ENCODE measurements around the gene MOSPD3.

MOSPD3 gene

GRCh38 chr7:100609958-100610357 is 2.4 kb upstream of the MOSPD3 start:
- peaks cover 8% of the 10 kb centered on the region for H3K4me1 ChIP-seq (ENCODE audit: control insufficient read depth, insufficient read depth, low read length, unreplicated experiment)
- H3K79me2 ChIP-seq (ENCODE audit: control insufficient read depth, insufficient read depth, low read length, unreplicated experiment): no peaks in the 10 kb centered on the region
- no peaks in the 10 kb centered on the region for H3K27me3 ChIP-seq (ENCODE audit: insufficient read depth, low read length)
- H3K27ac ChIP-seq (ENCODE audit: low read depth, low read length): no peak overlapping the region
- no peak overlapping the region for H3K4me3 ChIP-seq (ENCODE audit: low read depth, low read length)
- peaks cover 3% of the 10 kb centered on the region for H3K36me3 ChIP-seq (ENCODE audit: insufficient read depth, low read length)
- no peak overlapping the region for H2AFZ ChIP-seq (ENCODE audit: low read length, unreplicated experiment)

GRCh38 chr7:100612730-100613390 is 520 bp downstream of the MOSPD3 start:
- no peaks in the 10 kb centered on the region for H3K27me3 ChIP-seq (ENCODE audit: insufficient read depth, low read length)
- no peak overlapping the region for H3K27ac ChIP-seq (ENCODE audit: low read depth, low read length)
- no peak overlapping the region for H2AFZ ChIP-seq (ENCODE audit: low read length, unreplicated experiment)
- peak overlapping the region; percentile 71 for H3K4me3 ChIP-seq (ENCODE audit: low read depth, low read length)
- no peaks in the 10 kb centered on the region for H3K4me1 ChIP-seq (ENCODE audit: control insufficient read depth, insufficient read depth, low read length, unreplicated experiment)
- no peaks in the 10 kb centered on the region for H3K79me2 ChIP-seq (ENCODE audit: control insufficient read depth, insufficient read depth, low read length, unreplicated experiment)
- H3K36me3 ChIP-seq (ENCODE audit: insufficient read depth, low read length): no peaks in the 10 kb centered on the region

DNA sequence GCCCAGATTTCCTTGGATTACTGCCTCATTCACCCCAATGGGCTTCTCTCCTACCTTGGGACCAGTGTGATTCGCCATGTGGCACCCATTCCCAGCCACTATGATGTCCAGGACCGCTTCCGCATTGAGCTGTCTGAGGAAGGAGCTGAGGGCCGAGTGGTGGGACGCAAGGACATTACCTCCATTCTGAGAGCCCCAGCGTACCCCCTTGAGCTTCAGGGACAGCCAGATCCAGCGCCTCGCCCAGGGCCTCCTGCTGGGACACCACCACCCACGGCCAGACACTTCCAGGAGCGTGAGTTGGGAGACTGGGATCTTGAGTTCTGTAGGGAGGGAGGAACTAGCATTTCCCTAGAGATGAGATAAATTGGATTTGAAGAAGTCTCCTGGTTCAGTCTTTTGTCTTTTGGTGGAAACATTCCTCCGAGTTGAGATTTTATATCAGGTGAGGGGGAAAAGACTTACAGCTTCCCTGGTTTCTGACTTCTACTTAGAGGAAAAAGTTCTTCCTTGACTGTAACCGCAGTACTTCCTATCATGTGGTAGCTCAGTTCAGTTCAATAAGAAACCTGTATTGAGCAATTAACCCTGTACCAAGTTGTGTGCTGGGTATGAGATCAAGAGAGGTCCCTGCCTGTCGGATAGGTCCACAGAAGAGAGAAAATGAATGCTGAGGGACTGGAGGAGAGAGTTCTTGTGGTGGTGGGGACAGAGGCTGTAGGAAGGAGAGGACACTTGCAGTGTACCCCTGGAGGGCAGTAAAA is 1.3 kb downstream of the MOSPD3 start:
- H3K4me1 ChIP-seq (ENCODE audit: control insufficient read depth, insufficient read depth, low read length, unreplicated experiment): no peaks in the 10 kb centered on the region
- no peak overlapping the region for H3K27ac ChIP-seq (ENCODE audit: low read depth, low read length)
- H3K36me3 ChIP-seq (ENCODE audit: insufficient read depth, low read length): no peaks in the 10 kb centered on the region
- H3K27me3 ChIP-seq (ENCODE audit: insufficient read depth, low read length): no peaks in the 10 kb centered on the region
- no peak overlapping the region for H2AFZ ChIP-seq (ENCODE audit: low read length, unreplicated experiment)
- no peaks in the 10 kb centered on the region for H3K79me2 ChIP-seq (ENCODE audit: control insufficient read depth, insufficient read depth, low read length, unreplicated experiment)
- peak overlapping the region; percentile 71 for H3K4me3 ChIP-seq (ENCODE audit: low read depth, low read length)

- Histone ChIP-seq H2AFZ (ENCODE audit: low read length, unreplicated experiment) (no peak overlapping the region), H3K4me1 (ENCODE audit: control insufficient read depth, insufficient read depth, low read length, unreplicated experiment) (no peaks in the 10 kb centered on the region), H3K27me3 (ENCODE audit: insufficient read depth, low read length) (no peaks in the 10 kb centered on the region), H3K4me3 (ENCODE audit: low read depth, low read length) (no peak overlapping the region), H3K79me2 (ENCODE audit: control insufficient read depth, insufficient read depth, low read length, unreplicated experiment) (no peaks in the 10 kb centered on the region), H3K36me3 (ENCODE audit: insufficient read depth, low read length) (no peaks in the 10 kb centered on the region), H3K27ac (ENCODE audit: low read depth, low read length) (no peak overlapping the region)
Observed at GRCh38 chr7:100614308-100614861, 2.0 kb downstream of the MOSPD3 start.

DNA sequence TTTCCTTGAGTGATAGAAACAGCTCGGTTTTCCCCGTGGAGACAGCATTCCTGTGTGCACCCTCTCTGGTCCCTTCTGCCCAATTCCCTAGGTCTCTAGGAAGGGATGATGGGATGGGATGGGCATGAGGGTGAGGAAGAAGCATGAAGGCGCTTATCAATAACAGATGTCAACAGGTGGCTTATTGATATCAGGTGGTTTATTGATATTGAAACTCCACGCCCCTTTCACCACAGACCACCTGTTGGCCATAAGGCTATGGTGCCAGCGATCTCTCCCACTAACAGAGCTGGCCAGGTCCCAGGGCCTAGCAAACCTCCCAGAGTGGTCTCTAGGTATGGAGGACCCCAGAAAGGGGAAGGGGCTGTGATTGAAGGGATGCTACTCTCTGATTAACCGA is 7.9 kb downstream of the MOSPD3 start:
- H3K4me1 ChIP-seq (ENCODE audit: control insufficient read depth, insufficient read depth, low read length, unreplicated experiment): no peaks in the 10 kb centered on the region
- no peak overlapping the region for H3K27ac ChIP-seq (ENCODE audit: low read depth, low read length)
- no peaks in the 10 kb centered on the region for H3K27me3 ChIP-seq (ENCODE audit: insufficient read depth, low read length)
- H3K36me3 ChIP-seq (ENCODE audit: insufficient read depth, low read length): no peaks in the 10 kb centered on the region
- no peak overlapping the region for H3K4me3 ChIP-seq (ENCODE audit: low read depth, low read length)
- H3K79me2 ChIP-seq (ENCODE audit: control insufficient read depth, insufficient read depth, low read length, unreplicated experiment): no peaks in the 10 kb centered on the region
- no peak overlapping the region for H2AFZ ChIP-seq (ENCODE audit: low read length, unreplicated experiment)

DNA sequence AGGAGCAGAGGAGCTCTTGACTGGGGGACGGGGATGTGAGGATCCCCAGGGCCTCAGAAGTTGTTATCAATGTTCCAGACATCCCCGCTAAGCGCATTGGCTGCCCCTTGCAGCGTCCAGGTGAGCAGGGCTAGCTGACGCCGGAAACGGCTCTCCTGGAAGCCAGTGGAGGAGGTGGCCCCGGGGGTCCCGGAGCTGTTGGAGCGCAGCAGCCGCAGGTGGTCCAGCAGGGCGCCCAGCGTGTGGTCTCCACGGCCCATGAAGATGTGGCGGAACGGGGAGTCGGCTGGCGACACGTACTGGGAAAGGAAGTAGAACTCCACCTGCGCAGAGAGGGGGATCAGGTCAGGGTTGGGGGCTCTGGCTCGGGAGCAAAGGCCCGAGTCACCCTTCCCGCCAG is 8.5 kb downstream of the MOSPD3 start:
- Histone ChIP-seq H3K27ac (ENCODE audit: low read depth, low read length) (no peak overlapping the region), H3K36me3 (ENCODE audit: insufficient read depth, low read length) (no peaks in the 10 kb centered on the region), H3K27me3 (ENCODE audit: insufficient read depth, low read length) (no peaks in the 10 kb centered on the region), H3K79me2 (ENCODE audit: control insufficient read depth, insufficient read depth, low read length, unreplicated experiment) (no peaks in the 10 kb centered on the region), H3K4me3 (ENCODE audit: low read depth, low read length) (no peak overlapping the region), H2AFZ (ENCODE audit: low read length, unreplicated experiment) (no peak overlapping the region), H3K4me1 (ENCODE audit: control insufficient read depth, insufficient read depth, low read length, unreplicated experiment) (no peaks in the 10 kb centered on the region)

DNA sequence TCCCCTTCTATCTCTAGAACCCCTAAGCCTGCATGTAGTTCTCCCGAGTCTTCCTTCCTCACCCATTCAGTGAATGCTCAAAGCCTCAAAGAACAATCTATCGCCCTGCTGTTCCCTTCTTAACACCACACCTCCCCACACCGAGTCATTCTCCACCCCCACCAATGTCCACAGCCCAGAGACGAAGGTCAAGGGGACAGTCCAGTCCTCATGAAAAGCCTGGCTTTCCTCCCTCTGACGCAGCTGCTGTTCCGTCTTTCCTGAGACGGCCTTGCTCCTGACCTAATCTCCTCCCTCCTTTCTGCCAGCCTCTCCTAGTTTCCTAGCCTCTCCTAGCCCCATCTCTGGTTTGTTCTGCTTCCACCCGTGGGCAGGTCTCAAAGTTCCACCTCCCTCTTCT is 9.2 kb downstream of the MOSPD3 start:
- Histone ChIP-seq H2AFZ (ENCODE audit: low read length, unreplicated experiment) (no peak overlapping the region), H3K27ac (ENCODE audit: low read depth, low read length) (no peak overlapping the region), H3K4me3 (ENCODE audit: low read depth, low read length) (no peak overlapping the region), H3K36me3 (ENCODE audit: insufficient read depth, low read length) (no peaks in the 10 kb centered on the region), H3K4me1 (ENCODE audit: control insufficient read depth, insufficient read depth, low read length, unreplicated experiment) (no peaks in the 10 kb centered on the region), H3K27me3 (ENCODE audit: insufficient read depth, low read length) (no peaks in the 10 kb centered on the region), H3K79me2 (ENCODE audit: control insufficient read depth, insufficient read depth, low read length, unreplicated experiment) (no peaks in the 10 kb centered on the region)

GRCh38 chr7:100623951-100624824 is 11.8 kb downstream of the MOSPD3 start:
- Histone ChIP-seq H3K4me1 (ENCODE audit: control insufficient read depth, insufficient read depth, low read length, unreplicated experiment) (peaks cover 3% of the 10 kb centered on the region), H3K4me3 (ENCODE audit: low read depth, low read length) (no peak overlapping the region), H3K27me3 (ENCODE audit: insufficient read depth, low read length) (no peaks in the 10 kb centered on the region), H3K27ac (ENCODE audit: low read depth, low read length) (no peak overlapping the region), H3K79me2 (ENCODE audit: control insufficient read depth, insufficient read depth, low read length, unreplicated experiment) (no peaks in the 10 kb centered on the region), H2AFZ (ENCODE audit: low read length, unreplicated experiment) (no peak overlapping the region), H3K36me3 (ENCODE audit: insufficient read depth, low read length) (no peaks in the 10 kb centered on the region)

- Histone ChIP-seq H3K27me3 (ENCODE audit: insufficient read depth, low read length) (no peaks in the 10 kb centered on the region), H3K27ac (ENCODE audit: low read depth, low read length) (no peak overlapping the region), H3K36me3 (ENCODE audit: insufficient read depth, low read length) (no peaks in the 10 kb centered on the region), H3K4me3 (ENCODE audit: low read depth, low read length) (0 out of 2 replicates have a peak overlapping the region, but pooled peaks have one; percentile 13), H3K79me2 (ENCODE audit: control insufficient read depth, insufficient read depth, low read length, unreplicated experiment) (no peaks in the 10 kb centered on the region), H3K4me1 (ENCODE audit: control insufficient read depth, insufficient read depth, low read length, unreplicated experiment) (peaks cover 3% of the 10 kb centered on the region), H2AFZ (ENCODE audit: low read length, unreplicated experiment) (no peak overlapping the region)
Observed at GRCh38 chr7:100626055-100626454, 13.7 kb downstream of the MOSPD3 start.

DNA sequence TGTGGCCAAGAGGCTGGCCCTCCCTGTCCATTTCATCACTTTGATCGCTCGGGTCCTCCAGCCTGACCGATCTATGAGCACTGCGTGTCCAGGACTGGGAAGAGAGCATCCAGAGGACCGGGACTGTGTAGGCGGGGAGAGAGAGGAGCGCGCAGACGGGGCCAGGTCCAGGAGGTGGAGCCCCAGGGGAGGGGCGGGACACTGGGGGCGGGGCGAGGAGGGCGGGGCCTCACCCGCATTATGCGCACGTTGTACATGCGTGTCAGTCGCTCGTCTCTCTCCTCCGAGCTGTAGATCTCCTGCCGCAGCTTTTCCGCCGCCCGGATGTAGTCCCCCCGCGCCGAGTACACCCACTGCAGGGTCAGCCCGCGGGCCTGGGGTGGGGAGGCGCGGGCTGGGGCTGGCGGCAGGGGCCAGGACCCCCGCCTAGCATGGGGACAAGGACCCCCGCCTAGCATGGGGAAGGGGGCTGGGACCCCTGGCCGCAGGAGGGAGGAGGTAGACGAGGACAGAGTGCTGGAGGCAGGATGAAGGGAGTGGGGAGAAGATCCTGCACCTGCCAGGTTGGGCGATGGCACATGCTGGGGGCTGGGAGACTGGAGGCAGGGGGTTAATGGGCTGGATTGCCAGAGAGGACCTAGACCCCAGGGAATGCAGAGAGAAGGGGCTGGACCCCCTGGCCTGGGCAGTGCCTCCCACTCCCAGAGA is 14.3 kb downstream of the MOSPD3 start:
- no peak overlapping the region for H3K27ac ChIP-seq (ENCODE audit: low read depth, low read length)
- H3K79me2 ChIP-seq (ENCODE audit: control insufficient read depth, insufficient read depth, low read length, unreplicated experiment): no peaks in the 10 kb centered on the region
- H3K4me3 ChIP-seq (ENCODE audit: low read depth, low read length): peak overlapping the region; percentile 50
- H2AFZ ChIP-seq (ENCODE audit: low read length, unreplicated experiment): peak overlapping the region; percentile 29
- no peaks in the 10 kb centered on the region for H3K27me3 ChIP-seq (ENCODE audit: insufficient read depth, low read length)
- no peaks in the 10 kb centered on the region for H3K36me3 ChIP-seq (ENCODE audit: insufficient read depth, low read length)
- peaks cover 3% of the 10 kb centered on the region for H3K4me1 ChIP-seq (ENCODE audit: control insufficient read depth, insufficient read depth, low read length, unreplicated experiment)
